Natural killer cell (primary cell): ENCODE results near the gene NADK2. TPM values are rescaled to one million over a fixed set of nuclear protein-coding genes. Genes with fewer than 3 reads are reported as not detected.

ENCODE experiments used
- ATAC-seq, 3 donors: fragments of 150-1000 bp in 2 of 3; fragments of 200-7000 bp in 1 of 3; cut with Tn5 transposase; 1 replicate in 1 of 3; 2 replicates in 2 of 3; pipeline ENCODE4 v1.10.0; 2021; ENCODE audit warnings: mild to moderate bottlenecking in 2 of 3, moderate library complexity in 2 of 3
- DNase-seq, 2 donors: peaks; one replicate each; pipeline versions ENCODE4 v3.0.0 to v3.0.0-alpha.2; 2013 to 2021; ENCODE audit warnings: mixed read lengths in 1 of 2
- H3K27ac ChIP-seq: one replicate; pipeline ENCODE4 v1.5.1; 2013; ENCODE audit warnings: mild to moderate bottlenecking, low read length
- H3K27me3 ChIP-seq: one replicate; pipeline ENCODE4 v1.6.1; 2013; ENCODE audit warnings: low read length; ENCODE audit not compliant: control insufficient read depth, insufficient read depth
- H3K36me3 ChIP-seq: one replicate; pipeline ENCODE4 v1.6.1; 2013; ENCODE audit warnings: low read length; ENCODE audit not compliant: control insufficient read depth, insufficient read depth
- H3K4me1 ChIP-seq: one replicate; pipeline ENCODE4 v1.6.1; 2013; ENCODE audit warnings: low read length; ENCODE audit not compliant: control insufficient read depth, insufficient read depth
- H3K4me3 ChIP-seq: one replicate; pipeline ENCODE4 v1.5.1; 2013; ENCODE audit warnings: low read length
- H3K9me3 ChIP-seq: one replicate; pipeline ENCODE4 v1.6.1; 2013; ENCODE audit warnings: low read length; ENCODE audit not compliant: control insufficient read depth, insufficient read depth
- H3K27ac Mint-ChIP-seq, 2 donors: one replicate each; pipeline ENCODE4 v1.8.0; 2022; ENCODE audit warnings: mild to moderate bottlenecking in 2 of 2, mixed read lengths in 2 of 2, moderate library complexity in 1 of 2
- H3K27me3 Mint-ChIP-seq, 2 donors: one replicate each; pipeline ENCODE4 v1.8.0; 2022; ENCODE audit warnings: low read depth in 2 of 2, mixed read lengths in 2 of 2
- H3K36me3 Mint-ChIP-seq: one replicate; pipeline ENCODE4 v1.8.0; 2022; ENCODE audit warnings: mixed read lengths
- H3K4me1 Mint-ChIP-seq, 2 donors: one replicate each; pipeline ENCODE4 v1.8.0; 2022; ENCODE audit warnings: mixed read lengths in 2 of 2
- H3K4me3 Mint-ChIP-seq: one replicate; pipeline ENCODE4 v1.8.0; 2022; ENCODE audit warnings: mild to moderate bottlenecking, moderate library complexity, mixed read lengths
- H3K9me3 Mint-ChIP-seq, 2 donors: one replicate each; pipeline ENCODE4 v1.8.0; 2022; ENCODE audit warnings: mixed read lengths in 2 of 2
- CTCF ChIP-seq: fragments of 200-600 bp; IDR thresholded peaks from one replicate; pipeline ENCODE4 v1.8.0; 2022; ENCODE audit warnings: antibody characterized with exemption
- WGBS: methylation state at CpG from one replicate; pipeline ENCODE4 v1.1.7; 2013; ENCODE audit warnings: missing lambda C conversion rate; ENCODE audit not compliant: insufficient coverage; 5-methylcytosine and 5-hydroxymethylcytosine counted together
- intact Hi-C: fragments of 100-400 bp; cut with micrococcal nuclease; formaldehyde crosslinking; loops from one replicate; pipeline ENCODE4 v1.14.2; 2022
- total RNA-seq, 4 donors: library from RNA; stranded (reverse); fragments of 120-200 nt in 1 of 4; gene quantifications; one replicate each; pipeline versions ENCODE4 v1.2.3 to v1.2.4, GENCODE V29; 2013 to 2022

NADK2 gene
- total RNA-seq, 3 donors from 2014 or later (not counting 1 experiment from before 2014, with no cell fraction given), result 13.1 to 16.2 (median 14.3) TPM

GRCh38 chr5:36270175-36270574 lies 28.4 kb upstream of the NADK2 start:
- H3K36me3 ChIP-seq, result no peaks in the 10 kb centered on the region
- ATAC-seq (no peak), DNase-seq (no peak)
- TF ChIP-seq CTCF, result no peak
- no peak overlapping the region for H3K4me3 ChIP-seq
- no peaks in the 10 kb centered on the region for H3K36me3 Mint-ChIP-seq
- H3K4me1 Mint-ChIP-seq, result no peaks in the 10 kb centered on the region
- peaks cover 6 to 11% of the 10 kb centered on the region in 2 donors for H3K27me3 Mint-ChIP-seq
- H3K9me3 Mint-ChIP-seq, result no peaks in the 10 kb centered on the region
- no peaks in the 10 kb centered on the region for H3K27me3 ChIP-seq
- H3K27ac ChIP-seq, result no peak overlapping the region
- intact Hi-C loops, result no loop called here
- H3K27ac Mint-ChIP-seq, result no peak overlapping the region
- no peaks in the 10 kb centered on the region for H3K9me3 ChIP-seq
- no peak overlapping the region for H3K4me3 Mint-ChIP-seq
- WGBS, result 89% methylated on average over 3 of the region's 3 CpGs
- no peaks in the 10 kb centered on the region for H3K4me1 ChIP-seq

- Histone ChIP-seq H3K4me3 (no peak overlapping the region), H3K4me1 (no peaks in the 10 kb centered on the region), H3K27ac (no peak overlapping the region), H3K9me3 (no peaks in the 10 kb centered on the region), H3K27me3 (no peaks in the 10 kb centered on the region), H3K36me3 (no peaks in the 10 kb centered on the region)
- Mint-ChIP-seq H3K4me1 (no peaks in the 10 kb centered on the region), H3K9me3 (no peaks in the 10 kb centered on the region), H3K27ac (no peak overlapping the region), H3K36me3 (no peaks in the 10 kb centered on the region), H3K4me3 (no peak overlapping the region), H3K27me3 (peaks cover 6 to 8% of the 10 kb centered on the region in 2 donors)
- intact Hi-C loops, result loop anchor here (5.0 kb wide), 1 partner anchor 423 kb away; no protein-coding TSS in a partner anchor
- ATAC-seq, result no peak
- no peak for TF ChIP-seq CTCF
- no peak for DNase-seq
Measured at GRCh38 chr5:36269478-36269877, 27.8 kb upstream of the NADK2 start.

GRCh38 chr5:36267905-36268304 lies 26.2 kb upstream of the NADK2 start:
- Histone ChIP-seq H3K27me3 (no peaks in the 10 kb centered on the region), H3K4me3 (no peak overlapping the region), H3K27ac (no peak overlapping the region), H3K9me3 (no peaks in the 10 kb centered on the region), H3K4me1 (no peaks in the 10 kb centered on the region), H3K36me3 (no peaks in the 10 kb centered on the region)
- no peak overlapping the region for H3K4me3 Mint-ChIP-seq
- no peak overlapping the region for H3K27ac Mint-ChIP-seq
- WGBS, result 100% methylated on average over 3 of the region's 3 CpGs
- H3K36me3 Mint-ChIP-seq, result no peaks in the 10 kb centered on the region
- intact Hi-C loops, result loop anchor here (5.0 kb wide), 1 partner anchor 424 kb away; no protein-coding TSS in a partner anchor
- ATAC-seq (no peak), DNase-seq (no peak)
- no peaks in the 10 kb centered on the region for H3K4me1 Mint-ChIP-seq
- peaks cover 0 to 8% of the 10 kb centered on the region in 2 donors for H3K27me3 Mint-ChIP-seq
- TF ChIP-seq CTCF, result no peak
- no peaks in the 10 kb centered on the region for H3K9me3 Mint-ChIP-seq

- H3K36me3 Mint-ChIP-seq, result no peaks in the 10 kb centered on the region
Measured at GRCh38 chr5:36264202-36264760, 22.6 kb upstream of the NADK2 start.

More at GRCh38 chr5:36264202-36264760, 22.6 kb upstream of the NADK2 start:
- WGBS, result 94% methylated on average over 3 of the region's 4 CpGs
- DNase-seq, result no peak
- H3K27me3 Mint-ChIP-seq, result peaks cover 9 to 16% of the 10 kb centered on the region in 2 donors
- no peak overlapping the region for H3K4me3 Mint-ChIP-seq
- Histone ChIP-seq H3K36me3 (no peaks in the 10 kb centered on the region), H3K4me3 (no peak overlapping the region), H3K9me3 (no peaks in the 10 kb centered on the region), H3K27me3 (no peaks in the 10 kb centered on the region), H3K27ac (no peak overlapping the region), H3K4me1 (no peaks in the 10 kb centered on the region)
- no peak for ATAC-seq
- no peak for TF ChIP-seq CTCF
- H3K27ac Mint-ChIP-seq, result no peak overlapping the region
- intact Hi-C loops, result loop anchor here (2.0 kb wide), 1 partner anchor 243 kb away; no protein-coding TSS in a partner anchor
- H3K4me1 Mint-ChIP-seq, result no peaks in the 10 kb centered on the region
- H3K9me3 Mint-ChIP-seq, result no peaks in the 10 kb centered on the region
